CD14-positive monocyte (primary cell): ENCODE measurements around the gene CPN2. TPM values are rescaled to one million over a fixed set of nuclear protein-coding genes. Genes with fewer than 3 reads are reported as not detected.

ENCODE experiments used
- DNase-seq, 3 donors: peaks; one replicate each; pipeline ENCODE4 v3.0.0-alpha.2; 2011 to 2022
- H2AFZ ChIP-seq: 2 replicates; pipeline ENCODE4 v1.6.0; 2012; ENCODE audit warnings: mild to moderate bottlenecking, low read depth, low read length, inconsistent platforms; ENCODE audit not compliant: insufficient read depth, poor library complexity, severe bottlenecking
- H3K27ac ChIP-seq, 2 donors: 1 replicate in 1 of 2; 2 replicates in 1 of 2; pipeline ENCODE4 v1.5.1; 2012 to 2013; ENCODE audit warnings: low read length in 2 of 2, control low read depth in 1 of 2, inconsistent platforms in 1 of 2, low read depth in 1 of 2, mild to moderate bottlenecking in 1 of 2
- H3K27me3 ChIP-seq, 2 donors: one replicate each; pipeline versions ENCODE4 v1.6.0 to v1.6.1; 2011 to 2013; ENCODE audit warnings: low read length in 2 of 2; ENCODE audit not compliant: control insufficient read depth in 2 of 2, insufficient read depth in 2 of 2
- H3K36me3 ChIP-seq, 2 donors: replicated peaks in 1 of 2; 1 replicate in 1 of 2; 2 replicates in 1 of 2; pipeline versions ENCODE4 v1.5.1 to v1.6.1; 2012 to 2013; ENCODE audit warnings: low read length in 2 of 2, control low read depth in 1 of 2, inconsistent platforms in 1 of 2, mild to moderate bottlenecking in 1 of 2; ENCODE audit not compliant: insufficient read depth in 2 of 2, control insufficient read depth in 1 of 2
- H3K4me1 ChIP-seq, 2 donors: 1 replicate in 1 of 2; 2 replicates in 1 of 2; pipeline versions ENCODE4 v1.5.1 to v1.6.1; 2012 to 2013; ENCODE audit warnings: low read length in 2 of 2, control low read depth in 1 of 2, inconsistent platforms in 1 of 2, mild to moderate bottlenecking in 1 of 2, moderate library complexity in 1 of 2; ENCODE audit not compliant: insufficient read depth in 2 of 2, control insufficient read depth in 1 of 2
- H3K4me2 ChIP-seq: replicated peaks from 2 replicates; pipeline ENCODE3; 2012; ENCODE audit warnings: low read length, moderate library complexity, mild to moderate bottlenecking; ENCODE audit not compliant: poor library complexity, severe bottlenecking; ENCODE audit errors: extremely low read depth
- H3K4me3 ChIP-seq, 3 experiments: fragments of 200-600 bp in 1 of 3; sonication (generic) in 1 of 3; replicated peaks in 1 of 3; 1 replicate in 2 of 3; 2 replicates in 1 of 3; pipeline ENCODE4 v1.5.1; 2011 to 2013; ENCODE audit warnings: low read length in 3 of 3, mild to moderate bottlenecking in 3 of 3, control low read depth in 2 of 3, low read depth in 2 of 3, inconsistent platforms in 1 of 3, moderate library complexity in 1 of 3
- H3K79me2 ChIP-seq: 2 replicates; pipeline ENCODE4 v1.6.0; 2012; ENCODE audit warnings: mild to moderate bottlenecking, control low read depth, inconsistent platforms, low read length, moderate library complexity; ENCODE audit not compliant: insufficient read depth
- H3K9ac ChIP-seq: 2 replicates; pipeline ENCODE4 v1.6.0; 2017; ENCODE audit warnings: low read length, mild to moderate bottlenecking; ENCODE audit not compliant: insufficient read depth, poor library complexity, severe bottlenecking
- H3K9me3 ChIP-seq, 2 donors: replicated peaks in 1 of 2; 1 replicate in 1 of 2; 2 replicates in 1 of 2; pipeline versions ENCODE4 v1.5.1 to v1.6.1; 2012 to 2013; ENCODE audit warnings: low read length in 2 of 2, control low read depth in 1 of 2; ENCODE audit not compliant: control insufficient read depth in 1 of 2, insufficient read depth in 1 of 2
- H4K20me1 ChIP-seq: 2 replicates; pipeline ENCODE4 v1.6.0; 2012; ENCODE audit warnings: mild to moderate bottlenecking, low read length, control low read depth, moderate library complexity; ENCODE audit not compliant: insufficient read depth
- H3K27ac Mint-ChIP-seq, 7 donors: one replicate each; pipeline ENCODE4 v1.8.0; 2020; ENCODE audit warnings: mild to moderate bottlenecking in 7 of 7, mixed read lengths in 7 of 7, moderate library complexity in 6 of 7, inconsistent platforms in 2 of 7
- H3K27me3 Mint-ChIP-seq, 3 donors: one replicate each; pipeline ENCODE4 v1.8.0; 2021 to 2022; ENCODE audit warnings: low read depth in 3 of 3, mild to moderate bottlenecking in 3 of 3, mixed read lengths in 3 of 3, moderate library complexity in 3 of 3, inconsistent platforms in 1 of 3
- H3K36me3 Mint-ChIP-seq, 2 donors: one replicate each; pipeline ENCODE4 v1.8.0; 2020; ENCODE audit warnings: mixed read lengths in 2 of 2, inconsistent platforms in 1 of 2, mild to moderate bottlenecking in 1 of 2
- H3K4me1 Mint-ChIP-seq: one replicate; pipeline ENCODE4 v1.8.0; 2020; ENCODE audit warnings: mild to moderate bottlenecking, mixed read lengths
- H3K4me3 Mint-ChIP-seq, 2 donors: one replicate each; pipeline ENCODE4 v1.8.0; 2020; ENCODE audit warnings: mild to moderate bottlenecking in 2 of 2, mixed read lengths in 2 of 2, moderate library complexity in 1 of 2
- H3K9me3 Mint-ChIP-seq, 7 donors: one replicate each; pipeline ENCODE4 v1.8.0; 2020 to 2022; ENCODE audit warnings: mixed read lengths in 7 of 7, mild to moderate bottlenecking in 6 of 7, moderate library complexity in 6 of 7, inconsistent platforms in 2 of 7
- WGBS: methylation state at CpG from one replicate; pipeline ENCODE4 v1.1.5; 2013; ENCODE audit warnings: missing lambda C conversion rate; ENCODE audit not compliant: insufficient coverage; 5-methylcytosine and 5-hydroxymethylcytosine counted together
- intact Hi-C, 2 donors: fragments of 100-400 bp; cut with micrococcal nuclease; formaldehyde crosslinking; loops; one replicate each; pipeline versions ENCODE4 v1.15.0 to v1.15.1; 2023
- polyA plus RNA-seq, 3 donors: library from polyadenylated mRNA; depleted of rRNA in 1 of 3; unstranded in 2 of 3; stranded (reverse) in 1 of 3; fragments of 300-500 nt in 2 of 3; fragments of >200 nt in 1 of 3; fragmentation: Illumina TruSeq in 2 of 3; gene quantifications; 1 replicate in 2 of 3; 2 replicates in 1 of 3; pipeline ENCODE4 v1.2.3, GENCODE V29; 2012 to 2021
- TF ChIP-seq, protein P1 (sequence below): fragments of 200-600 bp; IDR thresholded peaks from one replicate; pipeline ENCODE4 v1.8.0; 2022; ENCODE audit warnings: antibody characterized with exemption, mild to moderate bottlenecking

Gene CPN2
- polyA plus RNA-seq, 3 donors: not detected

DNA sequence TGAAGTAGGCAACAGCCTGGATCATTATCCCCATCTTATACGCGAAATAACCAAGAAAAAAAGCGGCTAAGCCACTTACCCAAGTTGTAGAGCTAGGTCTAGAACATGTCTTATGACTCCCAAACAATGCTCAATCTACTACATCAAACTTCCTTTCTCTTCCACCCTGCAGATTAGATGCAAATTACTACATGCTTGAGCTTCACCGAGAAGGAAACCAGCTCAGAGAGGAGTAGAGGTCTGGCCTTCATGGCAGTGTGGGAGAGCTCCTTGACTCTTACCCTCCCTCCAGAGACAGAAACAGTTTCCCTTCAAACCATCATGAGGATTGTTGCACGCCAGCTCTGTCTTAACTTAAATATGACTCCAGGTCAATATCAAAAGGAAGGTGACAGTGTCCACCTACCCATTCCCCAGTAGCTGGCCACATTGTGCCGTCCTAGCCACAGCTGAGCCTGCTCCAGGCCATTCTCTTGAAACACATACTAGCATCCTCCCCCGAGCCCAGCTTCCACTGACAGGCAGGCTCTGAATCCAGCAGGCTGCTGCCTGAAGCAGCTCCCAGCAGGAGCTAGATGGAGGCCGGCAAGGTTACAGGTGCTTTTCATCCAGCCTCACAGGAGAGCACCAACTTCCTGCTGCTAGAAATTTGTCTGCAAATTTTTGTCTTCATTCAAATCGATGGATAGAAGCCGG lies 56.8 kb downstream of the CPN2 start:
- no peak for DNase-seq
- TF ChIP-seq, protein P1, sequence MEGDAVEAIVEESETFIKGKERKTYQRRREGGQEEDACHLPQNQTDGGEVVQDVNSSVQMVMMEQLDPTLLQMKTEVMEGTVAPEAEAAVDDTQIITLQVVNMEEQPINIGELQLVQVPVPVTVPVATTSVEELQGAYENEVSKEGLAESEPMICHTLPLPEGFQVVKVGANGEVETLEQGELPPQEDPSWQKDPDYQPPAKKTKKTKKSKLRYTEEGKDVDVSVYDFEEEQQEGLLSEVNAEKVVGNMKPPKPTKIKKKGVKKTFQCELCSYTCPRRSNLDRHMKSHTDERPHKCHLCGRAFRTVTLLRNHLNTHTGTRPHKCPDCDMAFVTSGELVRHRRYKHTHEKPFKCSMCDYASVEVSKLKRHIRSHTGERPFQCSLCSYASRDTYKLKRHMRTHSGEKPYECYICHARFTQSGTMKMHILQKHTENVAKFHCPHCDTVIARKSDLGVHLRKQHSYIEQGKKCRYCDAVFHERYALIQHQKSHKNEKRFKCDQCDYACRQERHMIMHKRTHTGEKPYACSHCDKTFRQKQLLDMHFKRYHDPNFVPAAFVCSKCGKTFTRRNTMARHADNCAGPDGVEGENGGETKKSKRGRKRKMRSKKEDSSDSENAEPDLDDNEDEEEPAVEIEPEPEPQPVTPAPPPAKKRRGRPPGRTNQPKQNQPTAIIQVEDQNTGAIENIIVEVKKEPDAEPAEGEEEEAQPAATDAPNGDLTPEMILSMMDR: no peak
- Histone ChIP-seq H3K36me3 (no peaks in the 10 kb centered on the region), H3K4me1 (no peaks in the 10 kb centered on the region), H2AFZ (no peak overlapping the region), H3K4me3 (no peak overlapping the region), H3K4me2 (no peak overlapping the region), H3K79me2 (no peaks in the 10 kb centered on the region), H3K27me3 (peaks cover 0 to 20% of the 10 kb centered on the region in 2 donors), H4K20me1 (no peaks in the 10 kb centered on the region), H3K9me3 (no peaks in the 10 kb centered on the region), H3K27ac (no peak overlapping the region), H3K9ac (no peak overlapping the region)
- intact Hi-C loops: no loop called here
- 95% methylated on average over 7 of the region's 10 CpGs for WGBS
- H3K36me3 Mint-ChIP-seq: no peaks in the 10 kb centered on the region
- peaks cover 20 to 43% (median 26%) of the 10 kb centered on the region in 3 donors for H3K27me3 Mint-ChIP-seq
- no peaks in the 10 kb centered on the region for H3K4me1 Mint-ChIP-seq
- H3K9me3 Mint-ChIP-seq: no peaks in the 10 kb centered on the region
- no peak overlapping the region for H3K4me3 Mint-ChIP-seq
- no peak overlapping the region for H3K27ac Mint-ChIP-seq

DNA sequence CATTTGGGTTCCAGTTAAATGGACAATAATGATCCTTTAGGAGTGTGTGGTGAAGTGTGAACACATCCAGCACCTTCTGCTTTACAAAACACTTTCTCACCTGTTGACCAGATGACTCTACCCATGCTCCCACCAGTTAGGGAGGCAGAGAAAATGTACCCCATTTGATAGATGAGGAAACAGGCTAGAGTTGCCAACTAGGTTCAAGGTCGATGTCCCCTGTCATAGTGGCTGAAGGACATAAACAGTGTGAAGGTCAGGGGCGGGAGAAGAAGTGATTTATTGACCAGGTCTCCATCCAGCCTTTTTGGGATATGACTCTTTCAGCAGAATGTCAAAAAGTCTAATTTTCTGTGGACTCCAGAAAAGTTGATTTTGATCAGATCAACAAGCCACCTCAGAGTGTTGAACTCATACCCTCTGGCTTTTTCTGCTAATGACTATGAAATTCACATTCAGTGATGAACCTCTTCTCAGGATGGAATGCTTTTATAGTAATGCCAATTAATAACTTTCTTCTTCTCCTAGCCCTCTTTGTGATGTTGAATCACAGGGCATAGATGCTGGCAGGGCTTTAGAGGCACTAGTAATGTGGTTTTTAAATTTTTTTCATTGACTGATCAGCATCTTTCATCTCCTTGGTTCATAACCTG lies 57.5 kb downstream of the CPN2 start:
- TF ChIP-seq, protein P1: no peak
- Mint-ChIP-seq H3K9me3 (no peaks in the 10 kb centered on the region), H3K36me3 (no peaks in the 10 kb centered on the region), H3K4me1 (no peaks in the 10 kb centered on the region), H3K27ac (no peak overlapping the region), H3K27me3 (peaks cover 23 to 43% (median 26%) of the 10 kb centered on the region in 3 donors), H3K4me3 (no peak overlapping the region)
- no peaks in the 10 kb centered on the region for H3K4me1 ChIP-seq
- intact Hi-C loops: no loop called here
- DNase-seq: no peak
- no peak overlapping the region for H3K9ac ChIP-seq
- H3K4me3 ChIP-seq: no peak overlapping the region
- H4K20me1 ChIP-seq: no peaks in the 10 kb centered on the region
- H3K27me3 ChIP-seq: peaks cover 0 to 18% of the 10 kb centered on the region in 2 donors
- H2AFZ ChIP-seq: no peak overlapping the region
- H3K36me3 ChIP-seq: no peaks in the 10 kb centered on the region
- WGBS: 89% methylated on average over 2 of the region's 2 CpGs
- no peak overlapping the region for H3K4me2 ChIP-seq
- H3K79me2 ChIP-seq: no peaks in the 10 kb centered on the region
- H3K27ac ChIP-seq: no peak overlapping the region
- no peaks in the 10 kb centered on the region for H3K9me3 ChIP-seq
